ENCODE results near the gene TEX2. TPM values are rescaled to one million over a fixed set of nuclear protein-coding genes. Genes with fewer than 3 reads are reported as not detected.
"Not testable (repeated sequence)": the region's sequence is repeated elsewhere in the genome, so short reads cannot be mapped to it uniquely, and the experiment has no call there.

The TEX2 gene
- total RNA-seq, 1 experiment from 2014 or later = 16.7 TPM

GRCh38 chr17:64145375-64145750, 117.7 kb downstream of the TEX2 start:
- DNase-seq (ENCODE audit: low read depth) = no peak

GRCh38 chr17:64139542-64139941, 123.5 kb downstream of the TEX2 start:
- DNase-seq (ENCODE audit: low read depth) = no peak

- no peak for DNase-seq (ENCODE audit: low read depth)
Measured at GRCh38 chr17:64138441-64138840, 124.6 kb downstream of the TEX2 start.

GRCh38 chr17:64135000-64135399, 128.1 kb downstream of the TEX2 start:
- DNase-seq (ENCODE audit: low read depth) = no peak

GRCh38 chr17:64134216-64134970, 128.7 kb downstream of the TEX2 start:
- no peak for DNase-seq (ENCODE audit: low read depth)

- peak; percentile 67 for DNase-seq (ENCODE audit: low read depth)
Measured at GRCh38 chr17:64133546-64134215, 129.4 kb downstream of the TEX2 start.

GRCh38 chr17:64131606-64132270, 131.3 kb downstream of the TEX2 start:
- no peak for DNase-seq (ENCODE audit: low read depth)

- DNase-seq (ENCODE audit: low read depth) = peak; percentile 88
Measured at GRCh38 chr17:64130559-64131001, 132.5 kb downstream of the TEX2 start.

GRCh38 chr17:64129765-64130558, 133.1 kb downstream of the TEX2 start, which contains the start of gene ERN1:
ERN1 (minus strand) TSS chr17:64130144; CDS start chr17:64130029, 115 bp downstream.
- DNase-seq (ENCODE audit: low read depth) = peak; percentile 90

GRCh38 chr17:64129515-64129764, 133.6 kb downstream of the TEX2 start:
- no peak for DNase-seq (ENCODE audit: low read depth)

- peak; percentile 39 for DNase-seq (ENCODE audit: low read depth)
Measured at GRCh38 chr17:64128787-64129514, 134.1 kb downstream of the TEX2 start.

GRCh38 chr17:64126918-64127317, 136.1 kb downstream of the TEX2 start:
- DNase-seq (ENCODE audit: low read depth) = no peak

- no peak for DNase-seq (ENCODE audit: low read depth)
Measured at GRCh38 chr17:64125937-64126336, 137.1 kb downstream of the TEX2 start.

- DNase-seq (ENCODE audit: low read depth) = no peak
Measured at GRCh38 chr17:64124609-64125008, 138.5 kb downstream of the TEX2 start.

- DNase-seq (ENCODE audit: low read depth) = no peak
Measured at GRCh38 chr17:64123114-64123513, 139.9 kb downstream of the TEX2 start.

- DNase-seq (ENCODE audit: low read depth) = not testable (repeated sequence)
Measured at GRCh38 chr17:64120972-64121786, 141.9 kb downstream of the TEX2 start.

- DNase-seq (ENCODE audit: low read depth) = no peak
Measured at GRCh38 chr17:64120159-64120810, 142.8 kb downstream of the TEX2 start.

- DNase-seq (ENCODE audit: low read depth) = no peak
Measured at GRCh38 chr17:64117981-64118979, 144.8 kb downstream of the TEX2 start.

Measured in RPMI7951 (cell line).